Caki2 (cell line): ENCODE measurements around the gene TUBB3. TPM values are rescaled to one million over a fixed set of nuclear protein-coding genes. Genes with fewer than 3 reads are reported as not detected.
A peak's percentile ranks its signal among the peaks of the same experiment; 100 is the strongest.
"Not testable (repeated sequence)": the region's sequence is repeated elsewhere in the genome, so short reads cannot be mapped to it uniquely, and the experiment has no call there.

ENCODE experiments used
- DNase-seq: peaks from one replicate; pipeline ENCODE4 v3.0.0-alpha.2; 2015; ENCODE audit warnings: low read depth
- in situ Hi-C: cut with HindIII; loops from 2 replicates; pipeline ENCODE4 v1.10.0; 2016; ENCODE audit warnings: low sequenced_read_pairs, low pct_unique_long_range_greater_than_20kb, mixed read lengths
- total RNA-seq: library from RNA; depleted of rRNA; stranded (reverse); fragments of >200 nt; shearing (Covaris generic); gene quantifications from 2 replicates; pipeline ENCODE4 v1.2.3, GENCODE V29; 2014; ENCODE audit warnings: low replicate concordance

Gene TUBB3
- total RNA-seq, 1 experiment from 2014 or later: 116 TPM

GRCh38 chr16:89954462-89954861 lies 31.3 kb downstream of the TUBB3 start:
- no peak for DNase-seq
- in situ Hi-C loops: no loop called here

- in situ Hi-C loops: no loop called here
- DNase-seq: no peak
These were observed 32.0 kb downstream of the TUBB3 start for GRCh38 chr16:89955001-89955685.

- in situ Hi-C loops: no loop called here
- no peak for DNase-seq
These were observed 33.5 kb downstream of the TUBB3 start for GRCh38 chr16:89956505-89957215.

- DNase-seq: no peak
- in situ Hi-C loops: no loop called here
These were observed 34.2 kb downstream of the TUBB3 start for GRCh38 chr16:89957216-89957785.

GRCh38 chr16:89958068-89958467 lies 34.9 kb downstream of the TUBB3 start:
- peak; percentile 48 for DNase-seq
- in situ Hi-C loops: no loop called here

GRCh38 chr16:89958596-89958995 lies 35.5 kb downstream of the TUBB3 start:
- no peak for DNase-seq
- in situ Hi-C loops: no loop called here

GRCh38 chr16:89960966-89961365 lies 37.8 kb downstream of the TUBB3 start:
- no peak for DNase-seq
- in situ Hi-C loops: no loop called here

- in situ Hi-C loops: no loop called here
- DNase-seq: no peak
These were observed 38.8 kb downstream of the TUBB3 start for GRCh38 chr16:89961920-89962319.

- in situ Hi-C loops: no loop called here
- no peak for DNase-seq
These were observed 39.8 kb downstream of the TUBB3 start for GRCh38 chr16:89962754-89963498.

- no peak for DNase-seq
- in situ Hi-C loops: no loop called here
These were observed 41.1 kb downstream of the TUBB3 start for GRCh38 chr16:89964201-89964600.

- in situ Hi-C loops: no loop called here
These were observed 42.5 kb downstream of the TUBB3 start for GRCh38 chr16:89965447-89966225.

GRCh38 chr16:89966756-89967155 lies 43.6 kb downstream of the TUBB3 start:
- DNase-seq: no peak
- in situ Hi-C loops: no loop called here

More at GRCh38 chr16:89965447-89966225, 42.5 kb downstream of the TUBB3 start:
- no peak for DNase-seq

- DNase-seq, in situ Hi-C loops: not testable (repeated sequence)
These were observed 44.3 kb downstream of the TUBB3 start for GRCh38 chr16:89967436-89967835.

GRCh38 chr16:89968074-89968473 lies 44.9 kb downstream of the TUBB3 start:
- DNase-seq, in situ Hi-C loops: not testable (repeated sequence)

GRCh38 chr16:89969741-89970410 lies 46.7 kb downstream of the TUBB3 start:
- no peak for DNase-seq
- in situ Hi-C loops: no loop called here

- in situ Hi-C loops: no loop called here
- DNase-seq: no peak
These were observed 48.5 kb downstream of the TUBB3 start for GRCh38 chr16:89971495-89972243.
